ENCODE data around the gene SLC38A5.

DNA sequence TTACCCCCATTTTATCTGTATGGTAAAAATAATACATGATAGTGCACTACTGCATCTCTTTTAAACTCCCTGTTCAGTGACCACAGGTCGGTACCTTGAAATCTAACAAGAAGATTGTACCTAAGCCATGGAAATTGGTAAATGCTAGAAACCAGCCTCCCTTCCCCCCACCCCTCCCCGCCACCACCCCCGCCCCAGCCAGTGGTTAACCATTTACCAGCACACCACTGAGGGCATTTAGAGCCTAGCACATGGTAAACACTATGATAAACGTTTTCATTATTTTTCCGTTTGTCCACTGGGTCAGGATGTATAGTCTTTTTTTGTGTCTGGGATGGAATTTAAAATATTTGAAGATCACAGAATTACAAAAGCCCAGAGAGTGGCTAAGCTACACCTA is 5.2 kb upstream of the SLC38A5 start:
- TF ChIP-seq POLR2A (IDR thresholded peaks at IDR 0.05; ENCODE audit: low read depth) (no peak), CTCF (IDR thresholded peaks at IDR 0.05) (no peak), EP300 (IDR thresholded peaks at IDR 0.05) (no peak), POLR2AphosphoS5 (IDR thresholded peaks at IDR 0.05) (no peak)

Data from esophagus muscularis mucosa (tissue), 4 donors.